NCI-H82 treated with DMSO at 0.1 percent for 48 hours (cell line): Measurements from ENCODE around the gene KIRREL2.

Experiments used
- DNase-seq: peaks from one replicate; lab custom pipeline; 2025; ENCODE audit not compliant: unreplicated experiment; lab: John Stamatoyannopoulos, UW

Gene KIRREL2

DNA sequence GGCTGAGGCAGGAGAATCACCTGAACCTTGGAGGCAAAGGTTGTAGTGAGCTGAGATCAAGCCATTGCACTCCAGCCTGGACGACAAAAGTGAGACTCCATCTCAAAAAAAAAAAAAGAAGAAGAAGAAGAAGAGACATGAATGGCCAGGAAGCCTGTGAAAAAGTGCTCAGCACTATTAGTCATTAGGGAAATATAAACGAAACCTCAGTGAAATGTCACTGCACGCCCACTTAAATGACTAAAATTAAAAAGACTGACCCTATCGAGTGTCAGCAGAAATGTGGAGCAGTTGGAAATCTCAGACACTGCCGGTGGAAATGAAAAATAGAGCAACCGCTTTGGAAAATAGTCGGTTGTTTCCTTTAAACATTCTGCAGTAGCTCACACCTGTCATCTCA lies 56.9 kb downstream of the KIRREL2 start:
- no peak for DNase-seq

DNA sequence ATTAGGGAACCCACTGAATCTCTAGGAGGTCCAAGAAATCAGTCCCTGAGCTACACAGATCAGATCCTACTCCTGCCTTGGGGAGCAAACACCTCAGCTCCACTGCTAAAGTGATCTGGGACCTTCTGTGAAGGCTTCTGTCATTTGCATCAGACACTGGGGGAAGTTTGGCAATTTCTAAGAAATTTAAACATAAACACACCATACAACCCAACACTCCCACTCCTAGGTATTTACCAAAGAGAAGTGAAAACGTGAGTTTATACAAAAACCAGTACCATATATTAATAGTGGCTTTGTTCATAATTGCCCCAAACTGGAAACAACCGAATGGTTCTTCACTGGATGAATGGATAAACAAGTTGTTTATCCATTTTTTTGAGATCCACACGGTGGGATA lies 58.7 kb downstream of the KIRREL2 start:
- no peak for DNase-seq
